ENCODE data around the gene PCCA.

PCCA gene

DNA sequence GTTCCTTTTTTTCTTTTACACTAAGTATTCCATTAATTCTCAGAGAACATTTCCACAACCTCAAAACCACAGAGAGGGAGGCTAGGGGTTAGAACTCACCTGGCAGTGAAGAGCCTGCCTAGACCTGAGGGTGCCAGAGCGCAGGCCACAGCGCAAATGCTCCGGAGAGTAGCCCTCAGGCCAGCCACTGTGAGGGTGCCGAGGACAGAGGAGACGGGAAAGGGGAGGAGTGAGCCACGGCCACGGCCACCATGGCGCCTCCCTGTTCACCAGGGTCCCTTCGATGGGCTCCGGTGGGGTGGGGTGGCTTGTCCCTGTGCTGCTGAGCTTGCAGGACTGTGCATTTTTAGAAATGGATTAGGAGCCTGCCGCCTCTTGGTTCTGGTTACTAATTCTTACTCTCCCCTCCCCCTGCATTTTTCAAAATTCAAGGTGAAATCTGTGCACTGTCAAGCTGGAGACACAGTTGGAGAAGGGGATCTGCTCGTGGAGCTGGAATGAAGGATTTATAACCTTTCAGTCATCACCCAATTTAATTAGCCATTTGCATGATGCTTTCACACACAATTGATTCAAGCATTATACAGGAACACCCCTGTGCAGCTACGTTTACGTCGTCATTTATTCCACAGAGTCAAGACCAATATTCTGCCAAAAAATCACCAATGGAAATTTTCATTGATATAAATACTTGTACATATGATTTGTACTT, 440.9 kb downstream of the PCCA start:
- TF ChIP-seq ZNF274 (IDR thresholded peaks at IDR 0.05; ENCODE audit: low read depth, low read length) (no peak), SUZ12 (IDR thresholded peaks at IDR 0.05; ENCODE audit: extremely low read depth, insufficient read depth, insufficient read length) (no peak)
- Histone ChIP-seq H3K9ac (ENCODE audit: insufficient read length, low read depth) (no peak overlapping the region), H3K36me3 (ENCODE audit: insufficient read depth, insufficient read length, low read length) (peaks cover 2% of the 10 kb centered on the region), H3K4me1 (ENCODE audit: insufficient read depth, insufficient read length) (peaks cover 13% of the 10 kb centered on the region), H3K27me3 (ENCODE audit: insufficient read depth, insufficient read length) (no peaks in the 10 kb centered on the region), H3K9me3 (ENCODE audit: insufficient read depth, low read length) (no peaks in the 10 kb centered on the region), H3K4me3 (ENCODE audit: insufficient read length, low read depth) (no peak overlapping the region)
- no peak for DNase-seq (ENCODE audit: low read depth, low spot score)

- peak overlapping the region; percentile 13 for H3K9ac ChIP-seq (ENCODE audit: insufficient read length, low read depth)
- H3K36me3 ChIP-seq (ENCODE audit: insufficient read depth, insufficient read length, low read length), result peaks cover 2% of the 10 kb centered on the region
- no peaks in the 10 kb centered on the region for H3K27me3 ChIP-seq (ENCODE audit: insufficient read depth, insufficient read length)
- DNase-seq (ENCODE audit: low read depth, low spot score), result no peak
- no peak for TF ChIP-seq YY1 (IDR thresholded peaks at IDR 0.05; ENCODE audit: insufficient read depth, insufficient read length)
- peaks cover 8% of the 10 kb centered on the region for H3K4me1 ChIP-seq (ENCODE audit: insufficient read depth, insufficient read length)
- H3K4me3 ChIP-seq (ENCODE audit: insufficient read length, low read depth), result no peak overlapping the region
- H3K9me3 ChIP-seq (ENCODE audit: insufficient read depth, low read length), result no peaks in the 10 kb centered on the region
Observed at GRCh38 chr13:100530671-100531213, 441.8 kb downstream of the PCCA start.

GRCh38 chr13:100532090-100532766, 443.3 kb downstream of the PCCA start:
- TF ChIP-seq YY1 (IDR thresholded peaks at IDR 0.05; ENCODE audit: insufficient read depth, insufficient read length), result no peak
- no peak for TF ChIP-seq ZNF274 (IDR thresholded peaks at IDR 0.05; ENCODE audit: low read depth, low read length)
- no peak for TF ChIP-seq SUZ12 (IDR thresholded peaks at IDR 0.05; ENCODE audit: extremely low read depth, insufficient read depth, insufficient read length)
- H3K4me1 ChIP-seq (ENCODE audit: insufficient read depth, insufficient read length), result peaks cover 2% of the 10 kb centered on the region
- DNase-seq (ENCODE audit: low read depth, low spot score), result no peak

DNA sequence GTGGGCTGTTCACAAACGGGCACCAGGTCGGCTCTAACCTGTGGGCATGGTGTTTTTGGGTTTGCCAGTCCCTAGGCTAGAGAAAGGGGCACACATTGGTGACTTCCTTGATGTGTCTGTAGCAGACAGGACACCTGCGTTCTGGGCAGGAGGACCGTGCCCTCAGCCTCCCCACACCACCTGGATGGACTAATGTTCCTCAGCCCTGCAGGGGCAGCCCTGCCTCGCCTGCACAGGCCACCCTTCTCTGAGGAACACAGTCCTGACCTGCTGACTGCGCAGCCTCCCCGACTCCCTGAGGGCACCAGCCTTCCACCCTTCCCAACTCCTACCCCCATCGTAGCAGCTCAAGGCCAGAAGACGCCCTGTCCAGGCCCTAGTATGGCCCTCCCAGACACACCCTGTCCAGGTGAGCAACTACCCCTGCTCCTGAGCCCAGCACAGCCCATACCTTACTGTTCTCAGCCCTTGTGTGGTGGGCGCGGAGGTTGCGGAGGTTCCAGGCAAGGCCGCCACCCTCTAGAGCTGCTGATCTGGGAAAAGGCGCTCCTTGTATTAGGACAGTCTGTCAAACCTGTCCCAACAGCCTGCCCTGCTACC, 444.0 kb downstream of the PCCA start:
- peaks cover 2% of the 10 kb centered on the region for H3K36me3 ChIP-seq (ENCODE audit: insufficient read depth, insufficient read length, low read length)
- H3K9ac ChIP-seq (ENCODE audit: insufficient read length, low read depth), result no peak overlapping the region
- no peak overlapping the region for H3K4me3 ChIP-seq (ENCODE audit: insufficient read length, low read depth)
- no peak for TF ChIP-seq ZNF274 (IDR thresholded peaks at IDR 0.05; ENCODE audit: low read depth, low read length)
- TF ChIP-seq YY1 (IDR thresholded peaks at IDR 0.05; ENCODE audit: insufficient read depth, insufficient read length), result no peak
- TF ChIP-seq SUZ12 (IDR thresholded peaks at IDR 0.05; ENCODE audit: extremely low read depth, insufficient read depth, insufficient read length), result no peak
- H3K4me1 ChIP-seq (ENCODE audit: insufficient read depth, insufficient read length), result peaks cover 2% of the 10 kb centered on the region
- H3K9me3 ChIP-seq (ENCODE audit: insufficient read depth, low read length), result no peaks in the 10 kb centered on the region
- no peak for DNase-seq (ENCODE audit: low read depth, low spot score)
- no peaks in the 10 kb centered on the region for H3K27me3 ChIP-seq (ENCODE audit: insufficient read depth, insufficient read length)

More at GRCh38 chr13:100532090-100532766, 443.3 kb downstream of the PCCA start:
- no peak overlapping the region for H3K4me3 ChIP-seq (ENCODE audit: insufficient read length, low read depth)
- H3K27me3 ChIP-seq (ENCODE audit: insufficient read depth, insufficient read length), result no peaks in the 10 kb centered on the region
- H3K9ac ChIP-seq (ENCODE audit: insufficient read length, low read depth), result no peak overlapping the region
- no peaks in the 10 kb centered on the region for H3K9me3 ChIP-seq (ENCODE audit: insufficient read depth, low read length)
- H3K36me3 ChIP-seq (ENCODE audit: insufficient read depth, insufficient read length, low read length), result peaks cover 2% of the 10 kb centered on the region

DNA sequence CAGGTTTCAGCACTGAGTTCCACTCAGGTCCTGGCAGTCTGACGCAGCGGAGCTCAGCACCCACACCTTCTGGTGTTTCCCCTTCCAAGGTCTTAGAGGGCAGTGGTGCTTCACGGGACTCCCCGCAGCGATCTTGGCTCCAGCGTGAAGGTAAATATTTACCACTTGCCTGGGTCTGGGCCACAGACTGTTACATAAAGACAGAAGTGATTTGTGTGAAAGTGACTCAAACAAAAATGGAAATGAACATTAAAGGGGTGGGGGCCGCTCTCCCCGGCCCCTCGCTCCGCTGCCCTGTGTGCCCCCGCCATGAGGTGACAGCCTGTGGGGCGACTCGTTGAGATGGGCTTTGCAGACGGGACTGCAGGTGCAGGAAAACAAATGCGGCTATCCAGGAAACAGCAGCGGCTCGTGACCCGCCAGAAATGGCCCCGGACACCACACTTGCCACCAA, 444.7 kb downstream of the PCCA start:
- no peak for DNase-seq (ENCODE audit: low read depth, low spot score)
- Histone ChIP-seq H3K4me3 (ENCODE audit: insufficient read length, low read depth) (no peak overlapping the region), H3K4me1 (ENCODE audit: insufficient read depth, insufficient read length) (peaks cover 2% of the 10 kb centered on the region), H3K9me3 (ENCODE audit: insufficient read depth, low read length) (no peaks in the 10 kb centered on the region; the same call in 1 of the 2 replicates), H3K9ac (ENCODE audit: insufficient read length, low read depth) (no peak overlapping the region), H3K36me3 (ENCODE audit: insufficient read depth, insufficient read length, low read length) (peaks cover 2% of the 10 kb centered on the region), H3K27me3 (ENCODE audit: insufficient read depth, insufficient read length) (no peaks in the 10 kb centered on the region)
- TF ChIP-seq YY1 (IDR thresholded peaks at IDR 0.05; ENCODE audit: insufficient read depth, insufficient read length) (no peak), SUZ12 (IDR thresholded peaks at IDR 0.05; ENCODE audit: extremely low read depth, insufficient read depth, insufficient read length) (no peak), ZNF274 (IDR thresholded peaks at IDR 0.05; ENCODE audit: low read depth, low read length) (no peak)

- H3K27me3 ChIP-seq (ENCODE audit: insufficient read depth, insufficient read length), result no peaks in the 10 kb centered on the region
- H3K4me3 ChIP-seq (ENCODE audit: insufficient read length, low read depth), result no peak overlapping the region
- H3K36me3 ChIP-seq (ENCODE audit: insufficient read depth, insufficient read length, low read length), result no peaks in the 10 kb centered on the region
- no peaks in the 10 kb centered on the region; the same call in 1 of the 2 replicates for H3K9me3 ChIP-seq (ENCODE audit: insufficient read depth, low read length)
- DNase-seq (ENCODE audit: low read depth, low spot score), result no peak
- TF ChIP-seq ZNF274 (IDR thresholded peaks at IDR 0.05; ENCODE audit: low read depth, low read length) (no peak), YY1 (IDR thresholded peaks at IDR 0.05; ENCODE audit: insufficient read depth, insufficient read length) (no peak), SUZ12 (IDR thresholded peaks at IDR 0.05; ENCODE audit: extremely low read depth, insufficient read depth, insufficient read length) (no peak)
- peaks cover 2% of the 10 kb centered on the region for H3K4me1 ChIP-seq (ENCODE audit: insufficient read depth, insufficient read length)
- H3K9ac ChIP-seq (ENCODE audit: insufficient read length, low read depth), result no peak overlapping the region
Observed at GRCh38 chr13:100534147-100534843, 445.4 kb downstream of the PCCA start.
